AG04450 (cell line): Measurements from ENCODE around the gene GADD45A. TPM values are rescaled to one million over a fixed set of nuclear protein-coding genes. Genes with fewer than 3 reads are reported as not detected.

ENCODE experiments used
- CTCF ChIA-PET: fragments of 300-600, 350-600 bp; formaldehyde crosslinking; extraction: SDS; loops from one replicate; lab custom pipeline; 2022; ENCODE audit warnings: antibody characterized with exemption, inconsistent platforms; lab: Charles Lee
- POLR2A ChIA-PET: fragments of 350-600 bp; formaldehyde crosslinking; extraction: SDS; loops from one replicate; lab custom pipeline; 2021; ENCODE audit warnings: antibody characterized with exemption, inconsistent platforms; lab: Yijun Ruan, JAX
- DNase-seq: peaks from one replicate; pipeline ENCODE4 v3.0.0-alpha.2; 2011; ENCODE audit warnings: low read depth, low spot score
- H3K27ac ChIP-seq: one replicate; pipeline ENCODE4 v1.5.1; 2012; ENCODE audit warnings: low read depth, low read length, control low read depth
- H3K27me3 ChIP-seq: one replicate; pipeline ENCODE4 v1.6.0; 2012; ENCODE audit warnings: low read length; ENCODE audit not compliant: control insufficient read depth, insufficient read depth
- H3K4me3 ChIP-seq: 2 replicates; pipeline ENCODE4 v1.5.1; 2011; ENCODE audit warnings: mild to moderate bottlenecking, low read depth, low read length, control low read depth
- H3K9me3 ChIP-seq: 2 replicates; pipeline ENCODE4 v1.5.1; 2012; ENCODE audit warnings: low read length; ENCODE audit not compliant: control insufficient read depth, insufficient read depth
- CTCF ChIP-seq: IDR thresholded peaks from 2 replicates; pipeline ENCODE4 v1.5.1; 2011; ENCODE audit warnings: low read depth, low read length, control low read depth, inconsistent platforms
- polyA plus RNA-seq: library from polyadenylated mRNA; depleted of rRNA; stranded (reverse); fragments of >200 nt; gene quantifications from 2 replicates; pipeline ENCODE4 v1.2.3, GENCODE V29; 2011

Gene GADD45A
- polyA plus RNA-seq, 1 experiment: 41.8 TPM

GRCh38 chr1:67719329-67720196, 34.6 kb downstream of the GADD45A start:
- DNase-seq: no peak
- Histone ChIP-seq H3K4me3 (no peak overlapping the region), H3K27me3 (no peaks in the 10 kb centered on the region), H3K9me3 (no peaks in the 10 kb centered on the region), H3K27ac (no peak overlapping the region)
- POLR2A ChIA-PET: no interaction called here
- CTCF ChIA-PET: interaction anchor here (1.5 to 2.8 kb wide), 4 partner anchors 41 to 187 kb away, joined by 3 to 13 read pairs (median 5); no protein-coding TSS in a partner anchor
- TF ChIP-seq CTCF: no peak

- POLR2A ChIA-PET: no interaction called here
- CTCF ChIA-PET: interaction anchor here (0.7 to 2.4 kb wide), 7 partner anchors 10 to 188 kb away, joined by 3 to 10 read pairs (median 4); no protein-coding TSS in a partner anchor
These were observed 36.1 kb downstream of the GADD45A start for GRCh38 chr1:67721112-67721511.

GRCh38 chr1:67721650-67722291, 36.8 kb downstream of the GADD45A start:
- H3K9me3 ChIP-seq: no peaks in the 10 kb centered on the region
- ChIA-PET CTCF (interaction anchor here (0.7 to 2.4 kb wide), 6 partner anchors 9 to 189 kb away, joined by 3 to 10 read pairs (median 5); no protein-coding TSS in a partner anchor), POLR2A (interaction anchor here (0.6 to 0.7 kb wide), 2 partner anchors 10 to 160 kb away, joined by 7 to 19 read pairs; no protein-coding TSS in a partner anchor)
- TF ChIP-seq CTCF: no peak
- H3K27ac ChIP-seq: no peak overlapping the region
- DNase-seq: no peak
- no peaks in the 10 kb centered on the region for H3K27me3 ChIP-seq
- H3K4me3 ChIP-seq: no peak overlapping the region

More at GRCh38 chr1:67721112-67721511, 36.1 kb downstream of the GADD45A start:
- Histone ChIP-seq H3K27ac (no peak overlapping the region), H3K27me3 (no peaks in the 10 kb centered on the region), H3K4me3 (no peak overlapping the region), H3K9me3 (no peaks in the 10 kb centered on the region)
- DNase-seq: no peak
- TF ChIP-seq CTCF: no peak

GRCh38 chr1:67722292-67722944, 37.4 kb downstream of the GADD45A start:
- DNase-seq: no peak
- H3K9me3 ChIP-seq: no peaks in the 10 kb centered on the region
- ChIA-PET POLR2A (interaction anchor here (0.6 to 1.3 kb wide), 3 partner anchors 11 to 161 kb away, joined by 4 to 19 read pairs (median 7); partner anchors contain the start of gene GADD45A), CTCF (interaction anchor here (1.0 to 2.4 kb wide), 6 partner anchors 15 to 190 kb away, joined by 3 to 10 read pairs (median 5); no protein-coding TSS in a partner anchor)
- no peak overlapping the region for H3K27ac ChIP-seq
- H3K27me3 ChIP-seq: no peaks in the 10 kb centered on the region
- no peak for TF ChIP-seq CTCF
- no peak overlapping the region for H3K4me3 ChIP-seq
